Measurements from ENCODE around the gene NHEJ1. TPM values are rescaled to one million over a fixed set of nuclear protein-coding genes. Genes with fewer than 3 reads are reported as not detected.

Gene NHEJ1
- total RNA-seq, 4 donors from 2014 or later: 8.6 to 13.8 (median 11.9) TPM

GRCh38 chr2:219028141-219028540 is 132.5 kb downstream of the NHEJ1 start:
- DNase-seq: no peak
- 78 to 88% methylated on average over 4 to 5 of the region's 5 CpGs for WGBS, 2 donors
- Histone ChIP-seq H3K27ac (no peak overlapping the region), H3K27me3 (no peaks in the 10 kb centered on the region), H3K4me1 (no peaks in the 10 kb centered on the region), H3K9me3 (no peaks in the 10 kb centered on the region), H3K36me3 (no peaks in the 10 kb centered on the region), H3K4me3 (replicated peaks in 1 of 3) (no peak overlapping the region)
- intact Hi-C loops (cut with DNase I): no loop called here
- TF ChIP-seq, protein P1, sequence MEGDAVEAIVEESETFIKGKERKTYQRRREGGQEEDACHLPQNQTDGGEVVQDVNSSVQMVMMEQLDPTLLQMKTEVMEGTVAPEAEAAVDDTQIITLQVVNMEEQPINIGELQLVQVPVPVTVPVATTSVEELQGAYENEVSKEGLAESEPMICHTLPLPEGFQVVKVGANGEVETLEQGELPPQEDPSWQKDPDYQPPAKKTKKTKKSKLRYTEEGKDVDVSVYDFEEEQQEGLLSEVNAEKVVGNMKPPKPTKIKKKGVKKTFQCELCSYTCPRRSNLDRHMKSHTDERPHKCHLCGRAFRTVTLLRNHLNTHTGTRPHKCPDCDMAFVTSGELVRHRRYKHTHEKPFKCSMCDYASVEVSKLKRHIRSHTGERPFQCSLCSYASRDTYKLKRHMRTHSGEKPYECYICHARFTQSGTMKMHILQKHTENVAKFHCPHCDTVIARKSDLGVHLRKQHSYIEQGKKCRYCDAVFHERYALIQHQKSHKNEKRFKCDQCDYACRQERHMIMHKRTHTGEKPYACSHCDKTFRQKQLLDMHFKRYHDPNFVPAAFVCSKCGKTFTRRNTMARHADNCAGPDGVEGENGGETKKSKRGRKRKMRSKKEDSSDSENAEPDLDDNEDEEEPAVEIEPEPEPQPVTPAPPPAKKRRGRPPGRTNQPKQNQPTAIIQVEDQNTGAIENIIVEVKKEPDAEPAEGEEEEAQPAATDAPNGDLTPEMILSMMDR (IDR thresholded peaks at IDR 0.05): no peak
- TF ChIP-seq POLR2A (IDR thresholded peaks at IDR 0.05): no peak

GRCh38 chr2:219027511-219028055 is 133.0 kb downstream of the NHEJ1 start:
- no peak overlapping the region for H3K27ac ChIP-seq
- H3K27me3 ChIP-seq: no peaks in the 10 kb centered on the region
- intact Hi-C loops (cut with DNase I): no loop called here
- DNase-seq: no peak
- H3K4me1 ChIP-seq: no peaks in the 10 kb centered on the region
- no peaks in the 10 kb centered on the region for H3K9me3 ChIP-seq
- no peak overlapping the region for H3K4me3 ChIP-seq (replicated peaks in 1 of 3)
- H3K36me3 ChIP-seq: no peaks in the 10 kb centered on the region
- 91 to 94% methylated on average over 20 to 22 of the region's 22 CpGs for WGBS, 2 donors
- TF ChIP-seq POLR2A (IDR thresholded peaks at IDR 0.05): no peak
- TF ChIP-seq, protein P1 (IDR thresholded peaks at IDR 0.05): no peak

DNA sequence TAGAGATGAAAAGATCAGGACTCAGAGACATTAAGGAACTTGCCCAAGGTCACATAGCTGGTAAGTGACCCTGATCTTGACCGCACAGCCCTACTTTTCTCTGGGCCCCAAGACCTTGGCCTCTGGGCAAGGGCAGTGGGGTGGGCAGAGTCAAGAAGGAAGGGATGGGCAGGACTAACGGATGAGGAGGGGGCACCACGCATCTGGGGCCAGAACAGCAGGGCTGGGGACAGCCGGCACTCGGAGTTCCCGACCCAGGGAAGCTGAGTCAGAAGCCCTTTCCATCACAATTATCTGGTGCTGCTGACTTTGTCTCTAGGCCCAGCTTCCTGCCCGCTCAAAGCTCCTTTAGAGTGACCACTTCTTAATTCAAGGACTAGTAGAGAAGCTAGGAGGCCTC is 133.7 kb downstream of the NHEJ1 start:
- DNase-seq: no peak
- WGBS, 2 donors: 80 to 92% methylated on average over 7 of the region's 7 CpGs

GRCh38 chr2:219025637-219026585 is 134.7 kb downstream of the NHEJ1 start:
- no peak for DNase-seq
- WGBS, 2 donors: 84 to 87% methylated on average over 8 to 15 of the region's 18 CpGs
- H3K4me1 ChIP-seq: no peaks in the 10 kb centered on the region
- intact Hi-C loops (cut with DNase I): no loop called here
- no peaks in the 10 kb centered on the region for H3K36me3 ChIP-seq
- no peaks in the 10 kb centered on the region for H3K9me3 ChIP-seq
- no peak overlapping the region for H3K27ac ChIP-seq
- H3K4me3 ChIP-seq (replicated peaks in 1 of 3): no peak overlapping the region
- TF ChIP-seq, protein P1 (IDR thresholded peaks at IDR 0.05): no peak
- TF ChIP-seq POLR2A (IDR thresholded peaks at IDR 0.05): no peak
- no peaks in the 10 kb centered on the region for H3K27me3 ChIP-seq

More for the DNA sequence above, 133.7 kb downstream of the NHEJ1 start:
- intact Hi-C loops (cut with DNase I): no loop called here
- Histone ChIP-seq H3K4me1 (no peaks in the 10 kb centered on the region), H3K27ac (no peak overlapping the region), H3K27me3 (no peaks in the 10 kb centered on the region), H3K9me3 (no peaks in the 10 kb centered on the region), H3K4me3 (replicated peaks in 1 of 3) (no peak overlapping the region), H3K36me3 (no peaks in the 10 kb centered on the region)
- TF ChIP-seq, protein P1 (IDR thresholded peaks at IDR 0.05): no peak
- no peak for TF ChIP-seq POLR2A (IDR thresholded peaks at IDR 0.05)

MicroRNAs encoded within 50 kb of the gene (microRNA counts, 767-probe panel; counts per million panel counts)
- microRNA hsa-miR-3131: 0 counts per million in 2 donors

Small RNA genes within 50 kb of the gene (microRNA-seq; reads per million reads assigned to microRNA genes)
- gene MIR3131: not detected

Small RNA genes within 50 kb of the gene (small RNA-seq; reads per million reads assigned to genes)
- gene MIR3131: not detected
- gene RN7SL764P: not detected

Other genes starting within 250 kb of the NHEJ1 start
- gene CDK5R2, start 201.1 kb downstream of the NHEJ1 start, total RNA-seq: under 1 TPM in 1 of 4 donors, not detected in 3; 0.39 TPM
- not detected for gene FEV, start 175.6 kb downstream of the NHEJ1 start, total RNA-seq
- gene CRYBA2, start 167.4 kb downstream of the NHEJ1 start, total RNA-seq: not detected
- gene CFAP65, start 119.3 kb downstream of the NHEJ1 start, total RNA-seq: 1 to 10 TPM in 1 of 4 donors, under 1 TPM in 2, not detected in 1; under 0.01 to 1.3 (median 0.78) TPM
- under 1 TPM in 1 of 4 donors, not detected in 3; 0.34 TPM for gene IHH, start 99.9 kb downstream of the NHEJ1 start, total RNA-seq
- gene SLC23A3, start 9.2 kb upstream of the NHEJ1 start, total RNA-seq: 1 to 10 TPM; 1.1 to 3.9 (median 3.4) TPM
- gene CNPPD1, start 16.1 kb upstream of the NHEJ1 start, total RNA-seq: 100 to 1,000 TPM in 1 of 4 donors, 10 to 100 TPM in 3; 48.2 to 115 (median 65.0) TPM
- 100 to 1,000 TPM in 2 of 4 donors, 10 to 100 TPM in 2; 82.3 to 122 (median 100) TPM for gene RETREG2, start 17.5 kb upstream of the NHEJ1 start, total RNA-seq
- 100 to 1,000 TPM in 2 of 4 donors, 10 to 100 TPM in 2; 78.7 to 131 (median 92.0) TPM for gene ZFAND2B, start 46.0 kb upstream of the NHEJ1 start, total RNA-seq
- 10 to 100 TPM; 29.6 to 96.8 (median 63.6) TPM for gene ABCB6, start 58.1 kb upstream of the NHEJ1 start, total RNA-seq
- gene ATG9A, start 68.8 kb upstream of the NHEJ1 start, total RNA-seq: 10 to 100 TPM; 48.8 to 59.3 (median 54.6) TPM
- gene ANKZF1, start 69.0 kb upstream of the NHEJ1 start, total RNA-seq: 10 to 100 TPM; 38.1 to 66.4 (median 45.5) TPM
- 10 to 100 TPM; 12.9 to 24.6 (median 14.9) TPM for gene GLB1L, start 84.6 kb upstream of the NHEJ1 start, total RNA-seq
- 10 to 100 TPM; 19.5 to 33.0 (median 24.9) TPM for gene STK16, start 84.7 kb upstream of the NHEJ1 start, total RNA-seq
- gene TUBA4B, start 92.4 kb upstream of the NHEJ1 start, total RNA-seq: not detected
- gene TUBA4A, start 93.1 kb upstream of the NHEJ1 start, total RNA-seq: 10 to 100 TPM; 21.0 to 72.4 (median 34.8) TPM
- gene DNAJB2, start 118.6 kb upstream of the NHEJ1 start, total RNA-seq: 100 to 1,000 TPM in 3 of 4 donors, 10 to 100 TPM in 1; 79.0 to 127 (median 116) TPM
- gene PTPRN, start 148.6 kb upstream of the NHEJ1 start, total RNA-seq: 1 to 10 TPM in 3 of 4 donors, not detected in 1; 1.9 to 4.6 (median 4.4) TPM
- not detected for gene RESP18, start 171.9 kb upstream of the NHEJ1 start, total RNA-seq
- 10 to 100 TPM; 35.9 to 49.5 (median 41.6) TPM for gene DNPEP, start 227.1 kb upstream of the NHEJ1 start, total RNA-seq